ENCODE data around the gene SMIM24. TPM values are rescaled to one million over a fixed set of nuclear protein-coding genes. Genes with fewer than 3 reads are reported as not detected.
"Not testable (repeated sequence)": the region's sequence is repeated elsewhere in the genome, so short reads cannot be mapped to it uniquely, and the experiment has no call there.

The SMIM24 gene
- not detected in 2 replicates for total RNA-seq (2012; rRNA removed)

DNA sequence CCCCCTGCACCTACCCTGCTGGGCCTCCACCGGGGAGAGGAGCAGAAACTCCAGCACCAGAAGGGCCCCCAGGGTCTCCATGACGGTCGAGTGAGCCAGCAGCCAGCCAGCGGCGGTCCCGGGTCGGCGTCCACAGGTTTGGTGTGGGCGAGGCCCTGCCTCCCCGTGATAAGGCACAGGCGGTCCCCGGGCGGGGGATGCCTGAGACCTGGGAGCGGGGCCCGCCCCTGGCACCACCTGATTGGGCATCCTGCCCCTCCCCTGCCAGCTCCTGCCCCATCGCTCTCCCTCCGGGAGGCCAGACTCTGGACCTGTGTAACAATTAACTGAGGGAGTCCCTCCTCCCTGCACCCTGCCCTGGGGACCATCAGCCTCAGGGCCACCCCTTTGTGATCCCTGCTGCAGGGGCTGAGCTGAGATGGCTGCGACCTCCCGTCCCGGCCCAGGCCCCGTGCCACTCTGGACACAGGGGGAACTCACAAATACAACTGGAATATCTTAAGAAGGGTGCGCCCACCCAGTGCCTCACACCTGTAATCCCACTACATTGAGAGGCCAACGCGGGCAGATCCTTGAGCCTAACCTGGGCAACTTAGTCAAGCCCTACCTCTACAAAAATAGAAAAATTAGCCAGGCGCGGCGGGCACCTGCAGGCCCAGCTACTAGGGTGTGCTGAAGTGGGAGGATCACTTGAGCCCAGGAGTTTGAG lies at the start of gene SMIM24:
Gene SMIM24 (minus strand): TSS at position 143 of the 709 bp plus-strand sequence. CDS start 62 bp downstream, at position 81.
- Histone ChIP-seq H3K27me3 (ENCODE audit: control insufficient read depth, insufficient read depth, low read length) (peaks cover 42% of the 10 kb centered on the region), H3K9ac (ENCODE audit: low read depth, low read length) (no peak within 1 kb of the TSS), H3K4me3 (ENCODE audit: low read length) (no peak within 1 kb of the TSS), H3K4me2 (ENCODE audit: low read length) (no peak within 1 kb of the TSS), H3K4me1 (ENCODE audit: control insufficient read depth, insufficient read depth, low read length) (no peaks in the 10 kb centered on the region), H3K36me3 (ENCODE audit: insufficient read depth, low read length) (no peaks in the 10 kb centered on the region), H3K9me3 (replicated peaks; ENCODE audit: low read length) (no peaks in the 10 kb centered on the region)

DNA sequence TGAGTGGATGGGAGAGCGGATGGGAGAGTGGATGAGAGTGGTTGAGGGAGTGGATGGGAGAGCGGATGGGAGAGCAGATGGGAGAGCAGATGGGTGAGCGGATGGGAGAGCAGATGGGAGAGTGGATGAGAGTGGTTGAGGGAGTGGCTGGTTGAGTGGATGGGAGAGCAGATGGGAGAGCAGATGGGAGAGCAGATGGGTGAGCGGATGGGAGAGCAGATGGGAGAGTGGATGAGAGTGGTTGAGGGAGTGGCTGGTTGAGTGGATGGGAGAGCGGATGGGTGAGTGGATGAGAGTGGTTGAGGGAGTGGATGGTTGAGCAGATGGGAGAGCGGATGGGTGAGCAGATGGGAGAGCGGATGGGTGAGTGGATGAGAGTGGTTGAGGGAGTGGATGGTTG lies 49.0 kb upstream of the SMIM24 start:
- H3K9ac ChIP-seq (ENCODE audit: low read depth, low read length); H3K4me2 ChIP-seq (ENCODE audit: low read length); H3K4me1 ChIP-seq (ENCODE audit: control insufficient read depth, insufficient read depth, low read length); H3K9me3 ChIP-seq (replicated peaks; ENCODE audit: low read length); H3K4me3 ChIP-seq (ENCODE audit: low read length); H3K27me3 ChIP-seq (ENCODE audit: control insufficient read depth, insufficient read depth, low read length): not testable (repeated sequence)
- H3K36me3 ChIP-seq (ENCODE audit: insufficient read depth, low read length): peaks cover 56% of the 10 kb centered on the region

DNA sequence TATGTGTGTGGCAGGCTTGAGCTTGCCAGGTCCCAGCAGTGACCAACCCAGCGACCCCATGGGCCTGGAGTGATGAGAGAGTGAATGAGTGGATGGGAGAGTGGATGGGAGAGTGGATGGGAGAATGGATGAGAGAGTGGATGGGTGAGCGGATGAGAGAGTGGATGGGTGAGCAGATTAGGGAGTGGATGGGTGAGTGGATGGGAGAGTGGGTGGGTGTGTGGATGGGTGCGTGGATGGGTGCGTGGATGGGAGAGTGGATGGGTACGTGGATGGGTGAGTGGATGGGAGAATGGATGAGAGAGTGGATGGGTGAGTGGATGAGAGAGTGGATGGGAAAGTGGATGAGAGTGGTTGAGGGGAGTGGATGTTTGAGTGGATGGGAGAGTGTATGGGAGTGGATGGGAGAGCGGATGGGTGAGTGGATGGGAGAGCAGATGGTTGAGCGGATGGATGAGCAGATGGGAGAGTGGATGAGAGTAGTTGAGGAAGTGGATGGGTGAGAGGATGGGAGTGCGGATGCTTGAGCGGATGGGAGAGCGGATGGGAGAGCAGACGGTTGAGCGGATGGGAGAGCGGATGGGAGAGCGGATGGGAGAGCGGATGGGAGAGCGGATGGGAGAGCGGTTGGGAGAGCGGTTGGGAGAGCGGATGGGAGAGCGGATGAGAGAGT lies 48.4 kb upstream of the SMIM24 start:
- H3K27me3 ChIP-seq (ENCODE audit: control insufficient read depth, insufficient read depth, low read length): no peaks in the 10 kb centered on the region
- no peak overlapping the region for H3K9ac ChIP-seq (ENCODE audit: low read depth, low read length)
- no peak overlapping the region for H3K4me3 ChIP-seq (ENCODE audit: low read length)
- H3K4me1 ChIP-seq (ENCODE audit: control insufficient read depth, insufficient read depth, low read length): no peaks in the 10 kb centered on the region
- peaks cover 58% of the 10 kb centered on the region for H3K36me3 ChIP-seq (ENCODE audit: insufficient read depth, low read length)
- H3K9me3 ChIP-seq (replicated peaks; ENCODE audit: low read length): no peaks in the 10 kb centered on the region
- H3K4me2 ChIP-seq (ENCODE audit: low read length): no peak overlapping the region

- Histone ChIP-seq H3K27me3 (ENCODE audit: control insufficient read depth, insufficient read depth, low read length) (no peaks in the 10 kb centered on the region), H3K4me2 (ENCODE audit: low read length) (no peak overlapping the region), H3K9ac (ENCODE audit: low read depth, low read length) (no peak overlapping the region), H3K4me1 (ENCODE audit: control insufficient read depth, insufficient read depth, low read length) (no peaks in the 10 kb centered on the region), H3K4me3 (ENCODE audit: low read length) (no peak overlapping the region), H3K9me3 (replicated peaks; ENCODE audit: low read length) (no peaks in the 10 kb centered on the region), H3K36me3 (ENCODE audit: insufficient read depth, low read length) (peaks cover 58% of the 10 kb centered on the region)
These were observed 47.8 kb upstream of the SMIM24 start for GRCh38 chr19:3528080-3528479.

DNA sequence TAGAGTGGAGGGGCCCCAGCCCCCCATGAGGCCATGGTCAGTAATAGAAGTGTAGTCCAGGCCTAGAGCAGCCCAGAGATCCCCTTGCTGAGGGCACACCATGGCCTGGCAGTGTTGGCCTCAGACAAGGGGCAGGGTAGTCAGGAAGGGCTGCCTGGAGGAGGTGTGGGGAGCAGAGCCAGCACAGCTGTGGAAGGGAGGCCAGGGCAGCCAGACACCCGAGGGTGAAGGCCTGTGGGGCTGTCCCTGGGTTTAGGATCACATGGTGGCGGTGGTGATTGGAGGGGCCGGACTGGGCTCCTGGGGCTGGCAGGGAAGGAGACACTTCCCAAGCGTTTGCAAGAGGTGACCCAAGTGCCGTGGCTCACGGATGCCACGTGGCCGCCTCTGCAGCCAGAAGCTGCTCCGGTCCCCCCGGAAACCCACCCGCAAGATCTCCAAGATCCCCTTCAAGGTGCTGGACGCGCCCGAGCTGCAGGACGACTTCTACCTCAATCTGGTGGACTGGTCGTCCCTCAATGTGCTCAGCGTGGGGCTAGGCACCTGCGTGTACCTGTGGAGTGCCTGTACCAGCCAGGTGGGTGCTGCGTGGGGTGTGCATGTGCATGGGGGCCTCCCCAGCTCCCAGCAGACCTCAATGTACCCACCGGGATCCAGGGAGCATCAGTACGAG lies 47.0 kb upstream of the SMIM24 start:
- Histone ChIP-seq H3K4me3 (ENCODE audit: low read length) (no peak overlapping the region), H3K27me3 (ENCODE audit: control insufficient read depth, insufficient read depth, low read length) (no peaks in the 10 kb centered on the region), H3K9me3 (replicated peaks; ENCODE audit: low read length) (no peaks in the 10 kb centered on the region), H3K4me1 (ENCODE audit: control insufficient read depth, insufficient read depth, low read length) (no peaks in the 10 kb centered on the region), H3K36me3 (ENCODE audit: insufficient read depth, low read length) (peaks cover 54% of the 10 kb centered on the region), H3K4me2 (ENCODE audit: low read length) (no peak overlapping the region), H3K9ac (ENCODE audit: low read depth, low read length) (no peak overlapping the region)

GRCh38 chr19:3526507-3527237 lies 46.3 kb upstream of the SMIM24 start:
- Histone ChIP-seq H3K36me3 (ENCODE audit: insufficient read depth, low read length) (peaks cover 53% of the 10 kb centered on the region), H3K9ac (ENCODE audit: low read depth, low read length) (no peak overlapping the region), H3K27me3 (ENCODE audit: control insufficient read depth, insufficient read depth, low read length) (no peaks in the 10 kb centered on the region), H3K4me1 (ENCODE audit: control insufficient read depth, insufficient read depth, low read length) (no peaks in the 10 kb centered on the region), H3K4me2 (ENCODE audit: low read length) (no peak overlapping the region), H3K9me3 (replicated peaks; ENCODE audit: low read length) (no peaks in the 10 kb centered on the region), H3K4me3 (ENCODE audit: low read length) (no peak overlapping the region)

- H3K27me3 ChIP-seq (ENCODE audit: control insufficient read depth, insufficient read depth, low read length): no peaks in the 10 kb centered on the region
- no peaks in the 10 kb centered on the region for H3K4me1 ChIP-seq (ENCODE audit: control insufficient read depth, insufficient read depth, low read length)
- H3K9me3 ChIP-seq (replicated peaks; ENCODE audit: low read length): no peaks in the 10 kb centered on the region
- H3K4me2 ChIP-seq (ENCODE audit: low read length): no peak overlapping the region
- peaks cover 47% of the 10 kb centered on the region for H3K36me3 ChIP-seq (ENCODE audit: insufficient read depth, low read length)
- no peak overlapping the region for H3K9ac ChIP-seq (ENCODE audit: low read depth, low read length)
- H3K4me3 ChIP-seq (ENCODE audit: low read length): no peak overlapping the region
These were observed 44.7 kb upstream of the SMIM24 start for GRCh38 chr19:3524904-3525451.

DNA sequence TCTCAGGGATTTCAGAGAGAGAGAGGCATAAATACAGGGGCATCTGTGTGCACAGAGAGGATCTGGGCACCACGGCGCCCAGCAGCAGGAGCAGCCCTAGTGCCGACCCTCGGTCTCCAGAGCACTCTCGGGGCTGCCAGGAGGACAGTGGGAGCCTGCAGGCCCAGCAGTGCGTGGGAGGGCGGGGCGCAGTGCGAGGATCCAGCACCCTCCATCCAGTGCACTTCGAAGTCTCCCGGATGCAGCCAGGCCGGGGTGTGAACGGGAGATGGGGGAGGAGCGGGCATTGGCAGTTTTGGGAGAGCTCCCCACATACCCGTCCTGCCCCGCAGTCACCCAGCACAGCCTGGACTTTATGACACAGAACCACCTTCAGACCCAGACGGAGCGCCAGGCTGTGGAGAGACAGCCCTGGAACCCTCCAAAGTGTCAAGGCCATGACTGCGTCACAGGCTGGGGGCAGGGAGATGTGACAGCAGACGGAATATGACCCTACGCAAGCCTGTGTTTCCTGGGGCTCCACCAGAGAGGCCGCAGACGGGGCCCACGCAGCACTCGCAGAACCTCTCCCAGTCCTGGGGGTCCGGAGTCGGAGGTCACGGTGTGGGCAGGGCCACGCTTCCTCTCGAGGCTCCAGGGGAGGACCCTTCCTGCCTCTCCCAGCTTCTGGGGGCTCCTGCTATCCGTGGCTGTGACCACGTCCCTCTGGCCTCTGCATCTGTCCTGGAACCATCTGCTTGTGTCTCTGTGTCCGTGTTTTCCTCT lies 43.9 kb upstream of the SMIM24 start:
- Histone ChIP-seq H3K4me1 (ENCODE audit: control insufficient read depth, insufficient read depth, low read length) (no peaks in the 10 kb centered on the region), H3K9me3 (replicated peaks; ENCODE audit: low read length) (no peaks in the 10 kb centered on the region), H3K9ac (ENCODE audit: low read depth, low read length) (no peak overlapping the region), H3K4me3 (ENCODE audit: low read length) (no peak overlapping the region), H3K36me3 (ENCODE audit: insufficient read depth, low read length) (peaks cover 54% of the 10 kb centered on the region), H3K4me2 (ENCODE audit: low read length) (no peak overlapping the region), H3K27me3 (ENCODE audit: control insufficient read depth, insufficient read depth, low read length) (no peaks in the 10 kb centered on the region)

DNA sequence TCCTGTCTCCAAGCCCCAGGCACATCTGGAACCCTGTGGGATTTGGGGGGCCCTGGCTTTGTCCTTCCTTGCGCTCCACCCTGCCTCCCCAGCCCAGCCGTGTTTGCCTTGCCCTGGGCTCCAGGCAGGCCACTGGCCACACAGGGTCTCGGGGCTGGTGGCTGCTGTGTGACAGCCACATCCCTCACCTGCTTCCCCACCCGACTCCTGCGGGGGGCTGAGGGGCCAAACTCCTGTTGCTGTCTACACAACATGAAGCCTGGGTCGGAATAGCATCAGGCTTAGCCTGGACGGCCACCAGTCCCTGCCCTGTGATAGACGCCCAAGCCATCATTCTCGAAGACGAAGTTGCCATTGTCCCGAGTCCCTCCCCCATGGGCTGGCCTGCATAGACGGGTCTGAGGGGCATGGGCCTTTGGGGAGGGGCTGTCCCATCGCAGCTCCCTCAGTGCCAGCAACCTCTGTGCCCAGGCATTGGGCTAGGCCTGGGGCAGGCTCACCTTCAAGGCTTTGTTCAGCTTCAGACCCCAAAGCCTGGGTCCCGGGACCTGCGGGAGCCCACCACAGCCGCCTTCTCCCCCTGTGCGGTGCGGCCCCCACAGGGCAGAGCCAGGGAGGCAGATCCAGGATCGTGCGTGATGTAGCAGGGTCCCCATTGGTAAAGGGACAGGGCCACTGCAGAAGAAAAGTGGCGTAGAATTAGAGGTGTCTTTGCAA lies 43.2 kb upstream of the SMIM24 start:
- no peaks in the 10 kb centered on the region for H3K9me3 ChIP-seq (replicated peaks; ENCODE audit: low read length)
- no peaks in the 10 kb centered on the region for H3K27me3 ChIP-seq (ENCODE audit: control insufficient read depth, insufficient read depth, low read length)
- no peaks in the 10 kb centered on the region for H3K4me1 ChIP-seq (ENCODE audit: control insufficient read depth, insufficient read depth, low read length)
- no peak overlapping the region for H3K9ac ChIP-seq (ENCODE audit: low read depth, low read length)
- peaks cover 55% of the 10 kb centered on the region for H3K36me3 ChIP-seq (ENCODE audit: insufficient read depth, low read length)
- no peak overlapping the region for H3K4me3 ChIP-seq (ENCODE audit: low read length)
- no peak overlapping the region for H3K4me2 ChIP-seq (ENCODE audit: low read length)
